HG03280 (cell line): ENCODE data around the gene TRIM16.
"Not testable (repeated sequence)": the region's sequence is repeated elsewhere in the genome, so short reads cannot be mapped to it uniquely, and the experiment has no call there.

Experiments
- ATAC-seq: cut with Tn5 transposase; IDR thresholded peaks from one replicate; pipeline ENCODE4 v1.9.1; 2021; ENCODE audit warnings: mild to moderate bottlenecking, moderate library complexity; ENCODE audit not compliant: unreplicated experiment

TRIM16 gene

GRCh38 chr17:15659236-15659635 is 24.9 kb downstream of the TRIM16 start:
- ATAC-seq, result no peak

GRCh38 chr17:15658296-15658695 is 25.8 kb downstream of the TRIM16 start:
- no peak for ATAC-seq

GRCh38 chr17:15657868-15658267 is 26.2 kb downstream of the TRIM16 start:
- ATAC-seq, result no peak

DNA sequence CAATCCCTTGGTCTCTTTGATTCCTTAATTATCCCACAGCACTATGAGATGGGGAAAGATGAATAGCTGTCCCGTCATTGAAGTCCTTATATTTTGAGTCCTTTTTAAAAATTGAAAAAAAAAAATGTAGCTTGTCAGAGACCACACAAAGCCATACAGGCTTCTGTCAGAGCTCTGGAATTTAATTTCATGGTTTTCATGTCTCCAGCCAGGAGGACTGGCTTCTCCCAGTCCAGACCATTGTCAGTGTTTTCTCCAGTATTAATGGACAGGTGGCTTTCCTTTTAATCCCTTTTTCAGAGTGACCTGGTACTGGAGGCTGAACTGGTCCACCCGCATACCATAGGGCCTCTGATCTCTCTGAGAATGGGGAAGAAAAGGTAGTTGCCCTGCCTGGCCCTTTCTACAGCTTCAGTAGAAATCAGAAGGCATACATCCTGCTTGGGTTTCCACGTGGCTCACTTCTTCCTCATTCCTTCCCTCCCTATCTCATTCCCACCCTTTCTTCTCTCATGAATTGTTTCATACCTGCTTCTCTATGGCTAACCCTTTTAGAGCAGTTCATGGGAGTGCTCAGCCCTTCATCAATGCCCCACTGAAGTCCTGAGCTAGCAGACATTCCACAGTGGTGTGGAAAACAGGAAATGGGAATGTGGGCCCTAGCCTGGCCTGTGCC is 29.1 kb downstream of the TRIM16 start:
- ATAC-seq, result no peak

DNA sequence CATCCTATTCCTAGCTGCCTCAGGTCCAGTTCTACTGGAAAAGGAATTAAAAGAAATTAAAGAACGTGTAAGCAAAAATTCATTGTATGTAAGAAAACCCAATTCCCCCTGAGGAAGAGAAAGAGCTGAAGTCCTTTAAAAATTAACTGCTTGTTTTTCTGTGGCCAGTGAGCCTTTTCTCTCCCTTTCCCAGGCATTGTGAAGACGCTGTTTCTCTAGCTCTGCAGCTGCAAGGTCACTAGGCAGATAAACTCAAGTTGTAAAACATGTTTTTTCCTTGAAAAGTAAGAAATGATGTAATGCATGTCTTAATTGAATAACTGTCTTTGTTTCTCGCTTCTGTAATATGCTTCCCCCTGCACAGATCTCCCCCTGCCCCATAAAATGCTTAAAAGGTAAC is 29.7 kb downstream of the TRIM16 start:
- not testable (repeated sequence) for ATAC-seq

- ATAC-seq, result no peak
Observed at GRCh38 chr17:15652960-15653359, 31.2 kb downstream of the TRIM16 start.

DNA sequence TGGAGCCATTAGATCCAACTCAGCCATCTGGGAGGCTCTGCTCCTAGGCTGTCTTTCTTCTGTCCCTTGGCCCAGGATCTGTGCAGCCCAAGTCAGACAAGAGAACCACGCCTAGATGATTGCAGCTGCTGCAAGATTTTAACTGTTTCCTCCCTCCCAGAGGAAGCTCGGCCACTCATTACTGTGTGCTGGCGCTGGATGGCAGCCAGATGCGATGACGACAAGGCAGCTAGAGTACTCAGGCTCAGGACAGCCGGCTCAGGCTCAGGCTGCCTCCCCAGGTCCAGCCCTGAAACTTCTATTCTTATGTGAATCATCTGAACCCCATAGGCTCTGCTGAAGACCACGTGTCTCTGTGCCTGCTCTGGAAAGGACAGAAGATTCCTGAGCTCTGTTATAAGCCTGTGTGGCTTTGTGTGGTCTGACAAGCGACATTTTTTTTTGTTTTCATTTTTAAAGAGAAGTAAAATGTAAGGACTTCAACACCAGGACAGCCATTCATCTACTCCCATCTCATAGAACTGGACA is 32.5 kb downstream of the TRIM16 start:
- no peak for ATAC-seq

- no peak for ATAC-seq
Observed at GRCh38 chr17:15650741-15651582, 33.1 kb downstream of the TRIM16 start.

DNA sequence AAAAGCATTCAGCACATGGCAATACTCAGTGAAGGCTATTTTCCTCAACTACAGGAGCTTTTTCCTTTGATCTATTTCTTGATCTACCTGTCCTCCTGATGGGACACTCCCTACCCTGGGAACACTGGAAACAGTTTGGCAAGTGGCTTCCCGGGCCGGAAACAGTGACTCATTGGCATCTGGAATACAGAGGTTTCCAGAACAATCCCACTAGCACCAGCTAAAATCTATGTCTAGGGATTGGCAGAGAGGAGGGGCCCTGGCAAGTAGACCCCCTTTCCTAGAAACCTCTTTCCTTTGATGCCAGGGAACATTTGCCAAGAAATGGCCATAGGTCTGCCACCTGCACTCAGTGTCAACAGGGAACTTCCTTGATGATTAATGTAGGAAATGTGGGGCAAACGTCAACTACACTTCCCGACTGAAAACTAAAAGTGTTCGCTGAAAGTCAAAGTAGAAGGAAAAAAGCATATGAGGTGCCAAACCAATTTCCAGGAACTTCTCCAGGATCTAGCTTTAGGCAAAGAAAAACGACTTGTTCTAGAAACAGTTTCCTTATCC is 34.2 kb downstream of the TRIM16 start:
- ATAC-seq, result no peak

GRCh38 chr17:15648386-15648785 is 35.7 kb downstream of the TRIM16 start:
- ATAC-seq, result no peak

DNA sequence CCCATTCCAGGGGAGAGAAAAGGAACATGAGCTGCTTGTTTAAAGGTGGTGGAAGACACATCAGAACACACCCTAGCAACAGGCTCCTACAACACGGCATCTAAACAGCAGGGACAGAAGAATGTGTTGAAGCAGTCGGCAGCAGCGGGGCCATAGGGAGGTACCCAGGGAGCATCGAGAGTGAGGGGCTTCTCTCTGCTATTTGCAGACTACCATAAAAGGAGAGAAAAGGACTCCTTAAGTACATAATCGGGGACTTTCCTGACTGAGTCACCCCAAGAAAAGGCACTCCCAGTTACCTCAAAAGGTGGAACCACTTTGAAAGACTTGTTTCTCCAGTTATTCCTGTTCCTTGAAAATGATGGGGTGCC is 38.2 kb downstream of the TRIM16 start:
- not testable (repeated sequence) for ATAC-seq

DNA sequence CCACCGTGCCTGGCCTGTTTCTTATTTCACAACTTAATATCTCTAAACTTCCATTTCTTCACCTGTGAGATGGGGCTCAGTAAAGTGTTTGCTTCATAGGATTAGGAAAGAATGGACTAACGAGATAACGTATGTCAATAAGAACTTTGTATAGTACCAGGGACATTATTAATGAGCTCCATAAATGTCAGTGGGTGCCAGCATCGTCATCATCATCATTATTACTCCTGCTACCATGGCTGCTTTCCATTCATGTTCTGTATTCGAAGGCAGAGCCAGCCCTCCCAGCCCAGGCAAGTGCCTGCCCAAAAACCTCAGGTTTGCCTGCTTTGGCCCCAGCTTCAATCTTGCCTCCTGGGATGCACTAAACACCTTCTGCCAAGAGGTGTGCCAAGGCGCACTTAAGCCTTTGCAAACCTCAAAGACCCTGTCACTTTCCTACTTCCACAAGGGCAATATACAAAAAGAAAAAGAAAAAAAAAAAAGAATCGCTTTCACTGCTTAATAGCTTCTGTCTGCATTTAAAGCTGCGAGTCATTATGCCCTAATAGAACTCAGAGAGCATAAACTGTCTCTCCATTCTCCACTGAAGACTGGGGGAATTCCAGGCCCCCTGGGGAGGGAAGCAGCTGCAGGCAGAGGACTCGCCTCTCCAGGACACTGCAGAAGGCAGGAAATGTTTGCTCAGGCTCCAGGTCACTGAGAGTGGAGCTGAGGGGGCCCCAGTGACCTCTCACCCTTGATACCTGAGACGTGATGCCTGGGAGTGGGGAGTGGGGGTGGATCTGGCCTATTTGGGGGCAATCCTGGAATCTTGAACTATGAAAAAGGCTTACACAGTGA is 38.8 kb downstream of the TRIM16 start:
- ATAC-seq, result not testable (repeated sequence)

- not testable (repeated sequence) for ATAC-seq
Observed at GRCh38 chr17:15642505-15643251, 41.4 kb downstream of the TRIM16 start.

GRCh38 chr17:15642014-15642413 is 42.1 kb downstream of the TRIM16 start:
- ATAC-seq, result not testable (repeated sequence)

DNA sequence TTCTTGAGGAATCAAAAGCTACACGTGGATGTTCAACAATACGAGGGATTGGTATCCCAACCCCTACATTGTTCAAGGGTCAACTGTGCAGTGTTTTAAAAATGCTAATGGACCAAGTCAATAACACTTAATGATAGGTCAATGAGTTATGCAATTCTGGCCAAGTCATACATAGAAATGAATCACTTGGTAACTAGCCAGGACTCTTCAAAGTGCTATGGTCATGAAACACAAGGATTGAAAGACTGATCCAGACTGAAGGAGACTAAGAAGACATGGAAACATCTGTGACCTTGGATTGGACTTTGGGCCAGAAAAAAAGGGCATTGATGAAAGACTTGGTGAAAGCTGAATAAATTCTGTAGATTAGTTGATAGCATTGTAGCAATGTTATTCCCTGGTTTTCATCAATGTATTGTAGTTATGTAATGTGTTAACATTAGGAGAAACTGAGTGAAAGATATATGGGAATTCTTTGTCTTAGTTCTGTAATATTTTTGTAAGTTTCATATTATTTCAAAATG is 53.1 kb downstream of the TRIM16 start:
- not testable (repeated sequence) for ATAC-seq

DNA sequence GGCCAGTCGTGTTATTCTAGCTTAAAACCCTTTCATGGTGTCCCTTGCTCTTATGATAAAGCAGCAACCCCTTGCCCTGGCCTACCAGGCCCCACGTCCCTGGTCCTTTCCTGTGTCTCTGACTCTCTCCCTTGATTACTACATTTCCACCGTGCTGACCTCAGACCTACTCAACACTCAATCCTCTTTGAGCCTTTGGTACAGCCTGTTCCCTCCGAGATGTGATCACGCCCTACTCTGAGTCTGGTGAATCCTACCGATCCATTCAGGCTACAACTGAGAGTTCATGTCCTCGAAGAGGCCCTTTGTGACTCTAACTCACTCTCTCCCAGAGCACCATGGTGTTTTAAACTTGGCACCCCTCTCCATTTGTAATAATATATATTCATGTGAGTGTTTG is 54.1 kb downstream of the TRIM16 start:
- not testable (repeated sequence) for ATAC-seq

DNA sequence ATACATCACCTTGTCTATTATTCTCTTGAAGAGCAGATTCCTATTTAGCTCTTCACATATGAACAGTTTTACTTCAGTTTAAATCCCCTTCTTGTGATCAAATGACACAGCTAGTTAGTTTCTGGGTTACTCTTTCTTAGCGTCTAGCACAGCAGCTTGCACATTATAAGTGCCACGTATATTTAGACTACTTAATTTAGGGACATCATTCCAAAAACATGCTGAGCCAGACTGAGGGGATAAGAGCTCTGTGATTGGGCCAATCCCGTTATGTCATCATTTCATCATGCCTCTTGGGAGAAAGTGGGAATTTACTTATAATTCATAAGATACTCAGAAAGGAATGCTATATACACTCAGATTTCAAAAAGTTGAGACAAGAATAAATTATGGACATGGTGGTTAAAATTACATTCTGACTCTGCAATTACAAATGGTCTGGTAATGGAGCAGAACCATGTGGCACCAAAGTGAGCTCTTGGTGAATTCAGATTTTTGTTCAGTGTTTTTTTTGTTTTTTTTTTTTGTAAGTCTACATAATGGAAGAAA is 60.4 kb downstream of the TRIM16 start:
- not testable (repeated sequence) for ATAC-seq

DNA sequence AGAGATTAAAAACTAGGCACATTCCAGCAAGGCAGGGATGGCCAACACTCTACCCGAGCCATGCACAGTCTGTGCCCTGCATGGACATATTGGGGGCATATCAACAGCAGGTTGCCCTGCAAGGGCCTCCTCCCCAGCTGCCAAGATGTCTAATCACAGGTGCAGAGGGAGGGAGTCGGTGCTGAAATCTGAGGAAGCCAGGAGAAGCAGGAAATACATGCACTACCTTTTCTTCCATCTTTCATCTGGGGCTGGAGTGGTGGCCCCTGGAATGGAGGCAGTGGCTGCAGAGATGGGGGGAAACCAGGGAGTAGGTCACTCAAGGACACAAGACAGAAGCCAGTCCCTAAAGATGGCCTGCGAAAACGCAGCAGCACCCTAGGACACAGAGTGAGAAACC is 60.9 kb downstream of the TRIM16 start:
- ATAC-seq, result not testable (repeated sequence)

- not testable (repeated sequence) for ATAC-seq
Observed at GRCh38 chr17:15622124-15622523, 62.0 kb downstream of the TRIM16 start.
